IMR-90 (cell line): Measurements from ENCODE around the gene GARIN5A. TPM values are rescaled to one million over a fixed set of nuclear protein-coding genes. Genes with fewer than 3 reads are reported as not detected.

Source experiments
- ATAC-seq: fragments of 200-7000 bp; cut with Tn5 transposase; 2 replicates; pipeline ENCODE4 v1.9.1; 2020; ENCODE audit warnings: low read depth, mild to moderate bottlenecking, moderate library complexity
- BruUV-seq: library from RNA; stranded (reverse); fragments of 400-500 nt; replicated peaks from 2 replicates; lab custom pipeline; 2021; lab: Mats Ljungman, UMichigan
- CTCF ChIA-PET: fragments of 300-600 bp; formaldehyde crosslinking; extraction: SDS; loops from one replicate; lab custom pipeline; 2021; ENCODE audit warnings: antibody characterized with exemption; lab: Yijun Ruan, JAX
- POLR2A ChIA-PET: fragments of 300-600 bp; sonication (Branson Sonifier 250); formaldehyde crosslinking; loops from one replicate; lab custom pipeline; 2022; ENCODE audit warnings: antibody characterized with exemption; ENCODE audit not compliant: unreplicated experiment; lab: Charles Lee
- DNase-seq: peaks from one replicate; pipeline ENCODE4 v3.0.0; 2013
- H2AFZ ChIP-seq: replicated peaks from 2 replicates; pipeline ENCODE3; 2013; ENCODE audit warnings: low read length, mild to moderate bottlenecking; ENCODE audit not compliant: poor library complexity
- H2AK5ac ChIP-seq: 2 replicates; pipeline ENCODE4 v1.6.1; 2013; ENCODE audit warnings: low read depth, low read length, inconsistent platforms
- H2AK9ac ChIP-seq: replicated peaks from 2 replicates; pipeline ENCODE3; 2013; ENCODE audit warnings: mild to moderate bottlenecking, low read depth, low read length, moderate library complexity; ENCODE audit not compliant: poor library complexity
- H2BK120ac ChIP-seq: 2 replicates; pipeline ENCODE4 v1.6.1; 2013; ENCODE audit warnings: low read depth, low read length, inconsistent platforms
- H2BK15ac ChIP-seq: 3 replicates; pipeline ENCODE4 v1.6.1; 2013; ENCODE audit warnings: low read depth, low read length, inconsistent platforms
- H2BK20ac ChIP-seq: 2 replicates; pipeline ENCODE4 v1.6.1; 2013; ENCODE audit warnings: low read depth, mild to moderate bottlenecking, inconsistent platforms, low read length, moderate library complexity
- H2BK5ac ChIP-seq: 2 replicates; pipeline ENCODE4 v1.6.1; 2013; ENCODE audit warnings: mild to moderate bottlenecking, low read depth, low read length, inconsistent platforms; ENCODE audit not compliant: poor library complexity, severe bottlenecking
- H3K14ac ChIP-seq: replicated peaks from 2 replicates; pipeline ENCODE4 v1.6.1; 2013; ENCODE audit warnings: low read depth, low read length, inconsistent platforms
- H3K18ac ChIP-seq: 2 replicates; pipeline ENCODE4 v1.6.1; 2013; ENCODE audit warnings: low read depth, low read length, control low read depth
- H3K23ac ChIP-seq: 2 replicates; pipeline ENCODE4 v1.6.1; 2013; ENCODE audit warnings: low read depth, low read length, inconsistent platforms
- H3K27ac ChIP-seq: 2 replicates; pipeline ENCODE4 v1.5.1; 2013; ENCODE audit warnings: mild to moderate bottlenecking, control low read depth, low read length; ENCODE audit not compliant: insufficient read depth
- H3K27me3 ChIP-seq: 2 replicates; pipeline ENCODE4 v1.6.1; 2013; ENCODE audit warnings: low read length; ENCODE audit not compliant: control insufficient read depth, insufficient read depth
- H3K36me3 ChIP-seq: 2 replicates; pipeline ENCODE4 v1.6.1; 2013; ENCODE audit warnings: low read length, mixed read lengths; ENCODE audit not compliant: control insufficient read depth, insufficient read depth
- H3K4ac ChIP-seq: 2 replicates; pipeline ENCODE4 v1.6.1; 2013; ENCODE audit warnings: low read depth, low read length, inconsistent platforms
- H3K4me1 ChIP-seq: 2 replicates; pipeline ENCODE4 v1.6.1; 2013; ENCODE audit warnings: low read length, mixed read lengths; ENCODE audit not compliant: control insufficient read depth, insufficient read depth
- H3K4me2 ChIP-seq: 2 replicates; pipeline ENCODE4 v1.6.1; 2013; ENCODE audit warnings: low read depth, mild to moderate bottlenecking, control low read depth, low read length, moderate library complexity
- H3K4me3 ChIP-seq: 2 replicates; pipeline ENCODE4 v1.5.1; 2013; ENCODE audit warnings: low read depth, mild to moderate bottlenecking, control low read depth, low read length, moderate library complexity; ENCODE audit not compliant: insufficient read depth
- H3K56ac ChIP-seq: 2 replicates; pipeline ENCODE4 v1.6.1; 2013; ENCODE audit warnings: low read length, inconsistent platforms; ENCODE audit not compliant: insufficient read depth; ENCODE audit errors: extremely low read depth
- H3K79me1 ChIP-seq, 2 experiments: 2 replicates each; pipeline ENCODE4 v1.6.1; 2013; ENCODE audit warnings: low read length in 2 of 2, inconsistent platforms in 1 of 2, low read depth in 1 of 2
- H3K9ac ChIP-seq: 2 replicates; pipeline ENCODE4 v1.6.1; 2013; ENCODE audit warnings: low read depth, low read length, control low read depth
- H3K9me1 ChIP-seq: 2 replicates; pipeline ENCODE4 v1.6.1; 2013; ENCODE audit warnings: low read length, inconsistent platforms; ENCODE audit not compliant: insufficient read depth
- H3K9me3 ChIP-seq: 2 replicates; pipeline ENCODE4 v1.6.1; 2013; ENCODE audit warnings: low read length; ENCODE audit not compliant: control insufficient read depth, insufficient read depth
- H4K20me1 ChIP-seq: 2 replicates; pipeline ENCODE4 v1.6.1; 2013; ENCODE audit warnings: low read length, inconsistent platforms; ENCODE audit not compliant: insufficient read depth
- H4K5ac ChIP-seq: 2 replicates; pipeline ENCODE4 v1.6.1; 2013; ENCODE audit warnings: mild to moderate bottlenecking, low read depth, low read length, control low read depth
- H4K8ac ChIP-seq, 2 experiments: 2 replicates each; pipeline ENCODE4 v1.6.1; 2013; ENCODE audit warnings: low read depth in 2 of 2, low read length in 2 of 2, control low read depth in 1 of 2, inconsistent platforms in 1 of 2
- H4K91ac ChIP-seq: 2 replicates; pipeline ENCODE4 v1.6.1; 2013; ENCODE audit warnings: low read depth, low read length, inconsistent platforms; ENCODE audit not compliant: insufficient read depth
- BHLHE40 ChIP-seq: fragments of 150-350 bp; IDR thresholded peaks from 2 replicates; pipeline ENCODE4 v1.6.1; 2016; ENCODE audit warnings: mild to moderate bottlenecking, low read depth, low read length
- CEBPB ChIP-seq: IDR thresholded peaks from 2 replicates; pipeline ENCODE4 v1.6.1; 2012; ENCODE audit warnings: low read depth, low read length, improper control_type of control experiment
- CHD1 ChIP-seq: IDR thresholded peaks from 2 replicates; pipeline ENCODE4 v1.6.1; 2012; ENCODE audit warnings: low read depth, low read length, improper control_type of control experiment
- ELK1 ChIP-seq: fragments of 150-350 bp; IDR thresholded peaks from 2 replicates; pipeline ENCODE4 v1.6.1; 2016; ENCODE audit warnings: low read depth, mild to moderate bottlenecking, low read length, moderate library complexity, borderline replicate concordance
- FOS ChIP-seq: fragments of 150-350 bp; IDR thresholded peaks from 2 replicates; pipeline ENCODE4 v1.6.1; 2016; ENCODE audit warnings: low read depth, low read length
- MAFK ChIP-seq: IDR thresholded peaks from 2 replicates; pipeline ENCODE4 v1.6.1; 2012; ENCODE audit warnings: low read depth, low read length, improper control_type of control experiment
- MXI1 ChIP-seq: IDR thresholded peaks from 2 replicates; pipeline ENCODE4 v1.6.1; 2012; ENCODE audit warnings: low read depth, mild to moderate bottlenecking, low read length, moderate library complexity, borderline replicate concordance
- NFE2L2 ChIP-seq: fragments of 150-350 bp; IDR thresholded peaks from 2 replicates; pipeline ENCODE4 v1.6.1; 2016; ENCODE audit warnings: low read depth, mild to moderate bottlenecking, low read length
- POLR2A ChIP-seq: IDR thresholded peaks from 2 replicates; pipeline ENCODE4 v1.6.1; 2012; ENCODE audit warnings: mild to moderate bottlenecking, low read depth, low read length
- RAD21 ChIP-seq: IDR thresholded peaks from 2 replicates; pipeline ENCODE4 v1.6.1; 2012; ENCODE audit warnings: low read length, improper control_type of control experiment
- RCOR1 ChIP-seq: IDR thresholded peaks from 2 replicates; pipeline ENCODE4 v1.6.1; 2012; ENCODE audit warnings: mild to moderate bottlenecking, low read length, improper control_type of control experiment; ENCODE audit not compliant: insufficient replicate concordance
- RFX5 ChIP-seq: IDR thresholded peaks from 2 replicates; pipeline ENCODE4 v1.8.0; 2012; ENCODE audit warnings: low read depth, mild to moderate bottlenecking, low read length, moderate library complexity
- SMC3 ChIP-seq: fragments of 150-350 bp; IDR thresholded peaks from 2 replicates; pipeline ENCODE4 v1.6.1; 2016; ENCODE audit warnings: low read depth, mild to moderate bottlenecking, antibody characterized with exemption, low read length, moderate library complexity
- USF2 ChIP-seq: fragments of 150-350 bp; IDR thresholded peaks from 2 replicates; pipeline ENCODE4 v1.6.1; 2017; ENCODE audit warnings: mild to moderate bottlenecking, antibody characterized with exemption, low read length, low read depth
- WGBS, 2 experiments: methylation state at CpG; one replicate each; pipeline versions ENCODE4 v1.1.5 to v1.1.7; 2013; ENCODE audit warnings: missing lambda C conversion rate in 2 of 2; ENCODE audit not compliant: insufficient read length in 1 of 2; ENCODE audit errors: extremely low coverage in 2 of 2; 5-methylcytosine and 5-hydroxymethylcytosine counted together
- dilution Hi-C: fragments of 300-500 bp; cut with HindIII; formaldehyde crosslinking; loops from one replicate; pipeline ENCODE4 v1.14.3; 2018; ENCODE audit warnings: low sequenced_read_pairs; ENCODE audit not compliant: unreplicated experiment
- in situ Hi-C: fragments of 300-500 bp; cut with MboI; formaldehyde crosslinking; loops from 3 replicates; pipeline ENCODE4 v1.14.3; 2019; ENCODE audit warnings: low sequenced_read_pairs, inconsistent platforms, mixed read lengths
- intact Hi-C: fragments of 100-400 bp; cut with micrococcal nuclease; formaldehyde crosslinking; loops from 2 replicates; pipeline ENCODE4 v1.10.0; 2022
- polyA plus RNA-seq, 3 experiments: library from polyadenylated mRNA; depleted of rRNA; stranded (reverse); fragments of >200 nt; gene quantifications; 2 replicates each; pipeline ENCODE4 v1.2.3, GENCODE V29; 2012; ENCODE audit warnings: low replicate concordance in 1 of 3
- total RNA-seq: library from RNA; depleted of rRNA; stranded (reverse); fragments of >200 nt; gene quantifications from 2 replicates; pipeline ENCODE4 v1.2.3, GENCODE V29; 2012

GARIN5A gene
- total and polyA plus RNA-seq, 2 of the 4 experiments (the other 2 are of a cell fraction), result 0.53 TPM; not detected in 1

- Histone ChIP-seq H2BK120ac (no peak overlapping the region), H3K9me3 (no peaks in the 10 kb centered on the region), H2AK5ac (no peak overlapping the region), H3K9ac (no peak overlapping the region), H3K36me3 (no peaks in the 10 kb centered on the region), H3K27me3 (no peaks in the 10 kb centered on the region), H4K91ac (no peak overlapping the region), H3K9me1 (no peaks in the 10 kb centered on the region), H3K14ac (no peak overlapping the region), H2BK20ac (no peak overlapping the region), H4K20me1 (no peaks in the 10 kb centered on the region), H4K8ac (no peak overlapping the region), H2AFZ (no peak overlapping the region), H3K4ac (no peak overlapping the region), H3K4me1 (no peaks in the 10 kb centered on the region), H3K79me1 (no peaks in the 10 kb centered on the region), H2AK9ac (no peak overlapping the region), H3K4me3 (no peak overlapping the region), H3K18ac (no peak overlapping the region), H3K56ac (no peak overlapping the region), H3K27ac (no peak overlapping the region), H2BK15ac (no peak overlapping the region), H4K5ac (no peak overlapping the region), H3K4me2 (no peak overlapping the region), H2BK5ac (no peak overlapping the region), H3K23ac (no peak overlapping the region)
- dilution Hi-C loops, result no loop called here
- CTCF ChIA-PET, result no interaction called here
- POLR2A ChIA-PET, result no interaction called here
- in situ Hi-C loops, result no loop called here
- BruUV-seq, result no TSS peak
- intact Hi-C loops, result no loop called here
- WGBS, 2 experiments, result 93% methylated on average over 22 of the region's 40 CpGs; no CpG with 5 or more reads in 1 of the 2 experiments
- no peak for ATAC-seq
- no peak for DNase-seq
- TF ChIP-seq RAD21, result no peak
- no peak for TF ChIP-seq RCOR1
- no peak for TF ChIP-seq ELK1
- no peak for TF ChIP-seq MXI1
- no peak for TF ChIP-seq SMC3
- no peak for TF ChIP-seq NFE2L2
- no peak for TF ChIP-seq CHD1
- no peak for TF ChIP-seq USF2
- TF ChIP-seq POLR2A, result no peak
- no peak for TF ChIP-seq BHLHE40
- no peak for TF ChIP-seq RFX5
- TF ChIP-seq CEBPB, result no peak
- TF ChIP-seq MAFK, result no peak
- no peak for TF ChIP-seq FOS
Measured at GRCh38 chr19:50519006-50519575, 42.4 kb upstream of the GARIN5A start.
